ENCODE data around the gene RAB36.

Gene RAB36

DNA sequence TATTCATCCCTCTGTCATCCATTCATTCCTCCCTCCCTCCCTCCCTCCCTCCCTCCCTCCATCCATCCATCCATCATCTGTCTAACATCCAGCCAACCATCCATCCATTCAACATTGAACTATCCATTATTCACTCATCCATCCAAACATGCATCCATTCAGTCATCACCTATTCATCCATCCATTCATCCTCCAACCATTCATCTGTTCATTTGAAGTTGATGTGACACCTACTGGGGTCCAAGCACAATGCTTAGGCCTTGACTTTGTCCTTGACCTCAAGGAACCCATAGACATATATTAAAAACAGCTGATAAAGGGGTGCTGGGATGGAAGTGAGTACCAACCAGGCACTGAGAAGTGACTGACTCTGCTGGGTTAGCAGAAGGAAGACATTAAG, 61.6 kb downstream of the RAB36 start:
- no peak for DNase-seq (ENCODE audit: low spot score)

DNA sequence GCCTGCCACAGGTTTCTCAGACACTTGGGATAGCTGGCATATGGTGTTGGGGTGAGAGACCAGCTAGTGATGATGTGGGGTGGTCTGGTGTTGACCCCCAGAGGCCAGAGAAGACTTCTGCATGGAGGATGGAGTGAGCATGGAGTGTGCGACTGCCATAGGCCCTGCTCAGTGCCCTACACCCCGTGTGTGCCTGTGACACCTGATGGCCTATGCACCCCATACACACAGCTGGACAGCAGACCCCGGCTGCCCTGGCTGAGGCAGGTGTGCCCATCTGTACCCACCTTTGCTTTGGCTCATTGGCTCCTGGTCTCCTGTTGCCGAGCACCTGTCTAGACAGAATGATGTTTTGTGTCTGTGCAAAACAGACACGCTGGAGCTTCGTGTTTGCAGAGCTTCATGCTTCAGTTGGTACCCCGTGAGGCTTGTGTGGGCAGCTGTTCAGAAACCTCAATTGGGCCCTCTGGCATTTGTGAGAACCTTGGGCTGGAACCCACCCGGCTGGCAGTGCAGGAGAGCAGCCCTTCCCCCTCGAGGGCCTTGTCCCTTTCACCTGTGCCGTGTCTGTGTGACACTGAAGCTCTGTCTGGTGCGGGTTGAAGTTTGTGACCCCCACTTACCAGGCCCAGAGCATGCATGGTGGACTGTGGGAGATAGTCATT, 62.6 kb downstream of the RAB36 start:
- DNase-seq (ENCODE audit: low spot score), result no peak

DNA sequence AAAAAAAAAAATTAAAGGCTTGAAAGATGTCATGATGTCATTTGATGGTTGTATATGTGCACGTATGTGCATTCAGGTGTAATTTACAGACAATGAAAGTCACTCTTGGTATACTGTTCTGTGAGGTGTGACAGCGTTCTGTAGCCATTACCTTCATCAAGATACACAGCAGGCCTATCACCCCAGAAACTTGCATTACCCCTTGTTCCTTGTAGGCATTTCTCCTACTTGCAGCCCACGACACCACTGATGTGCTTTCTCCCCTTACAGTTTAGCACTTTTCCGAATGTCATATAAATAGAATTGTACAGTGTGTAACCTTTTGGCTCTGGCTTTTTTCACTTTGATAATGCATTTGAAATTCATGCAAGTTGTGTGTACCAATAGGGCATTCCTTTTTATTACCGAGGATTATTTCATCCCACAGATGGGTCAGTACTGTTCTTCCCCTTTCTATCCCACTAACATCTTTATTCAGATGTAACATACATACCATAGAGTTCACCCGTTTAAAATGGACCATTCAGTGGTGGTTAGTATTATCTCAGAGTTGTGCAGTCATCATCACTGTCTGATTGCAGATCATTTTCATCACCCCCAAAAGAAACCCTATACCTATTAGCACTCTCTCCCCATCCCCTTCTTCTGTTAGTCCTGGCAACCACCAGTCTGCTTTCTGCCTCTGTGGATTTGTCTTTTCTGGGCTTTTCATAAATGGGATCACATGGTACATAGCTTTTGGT, 65.3 kb downstream of the RAB36 start:
- no peak for DNase-seq (ENCODE audit: low spot score)

DNA sequence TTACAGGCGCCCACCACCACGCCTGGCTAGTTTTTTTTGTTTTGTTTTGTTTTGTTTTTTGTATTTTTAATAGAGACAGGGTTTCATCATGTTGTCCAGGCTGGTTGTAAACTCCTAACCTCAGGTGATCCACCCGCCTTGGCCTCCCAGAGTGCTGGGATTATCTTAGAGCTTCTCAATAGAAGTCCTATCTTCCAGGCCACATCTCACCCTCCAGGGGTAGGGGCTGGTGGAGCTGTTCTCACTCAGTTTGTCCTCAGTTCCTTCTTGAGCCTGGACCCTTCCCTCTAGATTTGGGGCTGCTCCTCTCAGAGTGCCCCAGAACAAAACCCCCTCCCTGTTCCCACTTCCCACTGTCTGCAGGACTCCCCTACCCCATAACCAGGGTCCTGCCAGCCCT, 66.3 kb downstream of the RAB36 start:
- DNase-seq (ENCODE audit: low spot score), result no peak

DNA sequence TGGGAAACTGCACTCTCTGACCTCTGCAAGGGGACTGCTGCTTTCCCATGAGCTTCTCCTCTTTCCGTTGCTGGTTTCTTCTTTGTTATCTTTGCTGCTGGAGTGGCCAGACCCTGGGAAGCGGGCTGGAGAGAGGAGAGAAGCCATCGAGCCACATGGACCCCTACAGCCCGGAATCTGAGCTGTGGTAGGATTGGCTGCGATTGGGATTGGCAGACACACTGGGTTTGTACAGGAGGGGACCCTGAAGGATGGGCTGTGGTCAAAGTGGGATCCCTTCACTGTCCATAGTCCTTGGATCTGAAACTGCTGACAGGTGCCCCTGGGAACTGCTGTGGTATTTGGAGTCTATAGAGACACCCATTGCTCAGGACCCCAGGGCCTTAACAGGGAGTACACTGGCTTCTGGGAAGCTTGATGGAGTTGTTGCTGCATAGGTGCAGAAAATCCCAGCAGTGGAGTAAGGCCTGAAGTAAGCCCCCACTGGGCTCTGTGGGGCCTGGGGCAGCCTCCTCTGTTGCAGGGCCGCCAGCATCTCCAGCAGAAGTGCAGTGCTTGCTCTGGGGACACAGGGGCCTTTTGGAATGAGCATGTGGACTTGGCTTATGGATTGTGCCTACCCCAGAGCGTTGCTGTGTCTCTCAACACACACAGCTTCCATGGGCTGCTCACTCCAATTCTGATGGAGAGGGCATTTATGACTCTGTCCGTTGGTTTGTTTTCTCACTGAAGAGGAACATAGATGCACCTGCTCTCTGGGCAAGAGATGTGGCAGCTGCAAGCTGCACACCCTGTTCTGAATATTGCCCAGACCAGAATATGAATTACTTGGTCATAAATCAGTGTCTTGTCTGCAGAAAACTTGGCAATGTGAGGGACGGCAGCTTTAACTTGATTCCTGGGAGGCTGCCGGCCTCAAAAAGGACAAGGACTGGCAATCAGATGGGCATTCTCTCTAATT, 67.1 kb downstream of the RAB36 start:
- no peak for DNase-seq (ENCODE audit: low spot score)

DNA sequence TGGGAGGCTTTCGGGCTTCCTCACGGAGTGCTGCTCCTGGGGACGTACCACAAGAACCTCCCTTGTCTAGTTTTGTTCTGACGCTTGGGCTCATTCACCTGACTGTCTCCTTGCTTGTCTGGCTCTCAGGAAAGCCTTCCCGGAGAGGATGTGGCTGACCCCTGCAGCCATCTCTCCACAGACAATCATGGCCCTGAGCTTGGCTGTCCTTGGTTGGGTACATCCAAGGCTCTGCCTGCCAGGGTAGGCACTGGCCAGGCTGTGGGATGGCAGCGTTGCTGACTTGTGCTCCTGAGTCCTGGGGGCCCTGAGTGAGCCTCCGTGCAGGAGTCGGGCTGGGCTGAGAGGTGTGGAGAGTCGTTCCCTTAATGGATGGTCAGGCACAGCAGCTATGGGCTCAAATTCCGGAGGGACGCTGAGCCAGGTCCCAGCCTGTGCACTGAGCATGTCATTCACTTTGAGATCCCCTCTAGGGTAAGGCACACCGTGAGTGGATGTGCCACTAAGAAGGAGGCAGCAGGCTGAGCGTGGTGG, 67.8 kb downstream of the RAB36 start:
- DNase-seq (ENCODE audit: low spot score), result no peak

DNA sequence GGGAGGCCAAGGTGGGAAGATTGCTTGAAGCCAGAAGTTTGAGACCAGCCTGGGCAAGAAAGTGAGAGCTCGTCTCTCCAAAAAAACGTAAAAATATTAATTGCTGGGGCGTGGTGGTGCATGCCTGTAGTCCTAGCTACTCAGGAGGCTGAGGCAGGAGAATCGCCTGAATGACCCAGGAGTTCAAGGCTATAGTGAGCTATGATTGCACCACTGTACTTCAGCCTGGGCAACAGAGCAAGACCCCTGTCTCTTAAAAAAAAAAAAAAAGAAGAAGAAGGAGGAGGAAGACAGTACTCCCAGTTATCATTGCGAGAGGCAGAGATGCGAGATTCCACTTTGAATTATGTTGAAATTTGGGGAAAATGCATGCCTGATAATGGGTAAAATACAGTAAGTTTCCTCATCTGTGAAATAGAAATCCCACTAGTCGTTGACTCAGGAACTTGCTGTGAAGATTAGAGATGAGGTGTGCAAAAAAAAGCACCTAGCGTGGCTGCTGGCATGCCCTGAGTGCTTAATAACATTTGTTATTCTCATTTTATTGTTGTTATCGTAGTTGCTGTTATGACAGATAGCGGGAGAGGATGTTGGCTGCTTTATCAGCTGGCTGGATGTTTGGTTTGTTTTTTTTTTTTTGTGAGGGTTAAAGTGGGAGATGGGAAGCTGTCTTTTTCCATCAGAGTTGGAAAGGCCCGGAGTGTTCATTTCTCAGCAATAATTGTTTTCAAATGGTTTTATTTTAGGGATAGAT, 68.5 kb downstream of the RAB36 start:
- no peak for DNase-seq (ENCODE audit: low spot score)
